Measurements from ENCODE around the gene RABGAP1.

The RABGAP1 gene

DNA sequence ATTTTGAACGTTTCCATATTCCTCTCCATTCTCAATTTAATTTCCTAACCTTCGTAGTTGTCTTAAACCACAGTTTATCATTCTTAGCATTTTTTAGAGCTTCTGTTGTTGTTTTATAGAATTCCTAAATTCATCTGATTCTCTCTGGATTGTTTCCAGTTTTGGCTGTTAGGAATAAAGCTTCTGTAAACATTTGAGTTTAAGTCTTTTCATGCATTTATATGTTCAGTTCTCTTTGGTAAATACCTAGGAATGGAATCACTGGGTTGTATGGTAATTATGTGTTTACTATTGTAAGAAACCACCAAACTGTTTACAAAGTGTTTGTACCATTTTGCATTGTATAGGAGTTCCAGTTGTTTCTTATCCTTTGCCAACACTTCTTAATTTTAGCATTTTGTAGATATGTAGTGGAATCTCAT, 122.4 kb downstream of the RABGAP1 start:
- Histone ChIP-seq H3K27me3 (ENCODE audit: control insufficient read depth, insufficient read depth, low read length) (no peaks in the 10 kb centered on the region), H3K9me3 (ENCODE audit: control insufficient read depth, low read length) (no peaks in the 10 kb centered on the region), H3K4me3 (ENCODE audit: low read length) (no peak overlapping the region), H3K4me1 (ENCODE audit: control insufficient read depth, insufficient read depth, low read length) (no peaks in the 10 kb centered on the region), H3K9ac (ENCODE audit: low read length) (no peak overlapping the region), H3K36me3 (ENCODE audit: control insufficient read depth, insufficient read depth, low read length) (no peaks in the 10 kb centered on the region)

DNA sequence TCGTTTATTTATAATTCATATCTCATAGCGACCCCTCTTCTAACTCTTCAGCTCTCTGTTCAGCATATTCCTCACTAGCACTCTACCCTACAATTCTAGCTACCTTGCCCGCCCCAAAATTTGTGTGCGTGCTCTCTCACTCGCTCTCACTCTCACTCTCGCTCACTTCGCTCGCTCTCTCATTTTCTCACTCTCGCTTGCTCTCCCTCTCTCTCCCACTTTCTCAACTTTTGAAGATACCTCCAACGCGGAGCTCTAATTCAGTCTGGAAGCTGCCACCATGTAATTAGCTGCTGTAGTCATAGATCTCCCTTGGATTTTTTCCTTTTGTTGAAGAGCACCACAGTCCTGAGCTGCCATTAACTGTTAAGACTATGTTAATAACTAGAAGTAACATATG, 123.1 kb downstream of the RABGAP1 start:
- no peak overlapping the region for H3K9ac ChIP-seq (ENCODE audit: low read length)
- H3K4me1 ChIP-seq (ENCODE audit: control insufficient read depth, insufficient read depth, low read length): no peaks in the 10 kb centered on the region
- H3K36me3 ChIP-seq (ENCODE audit: control insufficient read depth, insufficient read depth, low read length): no peaks in the 10 kb centered on the region

DNA sequence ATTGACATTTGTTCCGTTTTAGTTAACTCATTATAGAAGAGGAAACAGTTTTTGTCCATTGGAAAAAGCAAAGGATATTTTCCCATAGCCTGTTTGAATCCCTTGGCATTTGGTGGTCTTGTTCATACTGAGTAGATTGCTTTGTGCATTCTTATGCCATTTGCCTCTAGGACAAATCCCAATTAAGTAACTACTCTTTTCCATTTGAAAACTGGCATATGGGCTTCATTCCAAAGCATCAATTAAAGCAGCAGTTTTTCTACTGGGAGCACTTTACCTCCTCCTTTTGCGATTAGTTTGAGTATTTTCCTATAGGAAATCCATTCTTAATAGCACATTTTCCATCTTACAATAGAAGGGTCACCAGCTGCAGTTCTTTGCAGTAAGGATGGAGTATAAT, 123.9 kb downstream of the RABGAP1 start:
- Histone ChIP-seq H3K27me3 (ENCODE audit: control insufficient read depth, insufficient read depth, low read length) (no peaks in the 10 kb centered on the region), H3K4me1 (ENCODE audit: control insufficient read depth, insufficient read depth, low read length) (no peaks in the 10 kb centered on the region), H3K9ac (ENCODE audit: low read length) (no peak overlapping the region), H3K36me3 (ENCODE audit: control insufficient read depth, insufficient read depth, low read length) (no peaks in the 10 kb centered on the region), H3K4me3 (ENCODE audit: low read length) (no peak overlapping the region), H3K9me3 (ENCODE audit: control insufficient read depth, low read length) (no peaks in the 10 kb centered on the region)

More for the DNA sequence above, 123.1 kb downstream of the RABGAP1 start:
- Histone ChIP-seq H3K9me3 (ENCODE audit: control insufficient read depth, low read length) (no peaks in the 10 kb centered on the region), H3K4me3 (ENCODE audit: low read length) (no peak overlapping the region), H3K27me3 (ENCODE audit: control insufficient read depth, insufficient read depth, low read length) (no peaks in the 10 kb centered on the region)

DNA sequence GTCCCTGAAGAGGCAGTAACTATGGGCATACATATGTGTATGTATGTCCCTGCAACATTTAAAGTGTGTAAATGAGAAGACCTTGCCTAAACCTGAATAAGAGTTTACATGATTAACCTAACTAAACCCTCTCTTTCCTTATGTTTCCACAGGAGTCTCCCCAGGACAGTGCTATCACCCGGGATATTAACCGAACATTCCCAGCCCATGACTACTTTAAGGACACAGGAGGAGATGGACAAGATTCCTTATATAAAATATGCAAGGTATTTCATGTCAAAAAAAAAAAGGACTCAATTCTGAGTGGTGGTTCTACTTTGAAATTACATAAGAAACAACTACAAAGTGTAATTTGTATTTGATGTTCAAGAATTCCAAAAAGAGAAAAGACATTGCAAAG, 124.4 kb downstream of the RABGAP1 start:
- no peak overlapping the region for H3K9ac ChIP-seq (ENCODE audit: low read length)
- H3K4me1 ChIP-seq (ENCODE audit: control insufficient read depth, insufficient read depth, low read length): no peaks in the 10 kb centered on the region
- no peak overlapping the region for H3K4me3 ChIP-seq (ENCODE audit: low read length)
- no peaks in the 10 kb centered on the region for H3K9me3 ChIP-seq (ENCODE audit: control insufficient read depth, low read length)
- no peaks in the 10 kb centered on the region for H3K36me3 ChIP-seq (ENCODE audit: control insufficient read depth, insufficient read depth, low read length)
- no peaks in the 10 kb centered on the region for H3K27me3 ChIP-seq (ENCODE audit: control insufficient read depth, insufficient read depth, low read length)

DNA sequence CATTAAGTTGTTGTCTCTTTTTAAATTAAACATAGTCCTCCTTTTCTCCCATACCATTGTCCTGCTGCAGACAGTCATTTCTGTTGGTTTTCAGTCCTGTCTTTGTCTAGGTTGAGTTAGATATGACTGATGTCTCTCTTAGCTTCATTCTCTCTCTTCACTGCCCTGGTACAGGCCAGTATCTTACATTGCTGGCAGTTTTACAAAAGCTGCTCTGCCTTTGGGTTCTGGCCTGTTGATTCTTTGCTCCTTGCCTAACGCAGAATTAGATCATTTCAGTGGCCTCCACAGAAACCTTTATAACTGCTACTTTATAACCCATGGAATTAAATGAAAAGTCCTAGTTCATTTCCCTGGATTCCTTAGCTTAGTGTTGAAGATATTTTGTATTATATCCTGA, 126.3 kb downstream of the RABGAP1 start:
- Histone ChIP-seq H3K4me1 (ENCODE audit: control insufficient read depth, insufficient read depth, low read length) (no peaks in the 10 kb centered on the region), H3K36me3 (ENCODE audit: control insufficient read depth, insufficient read depth, low read length) (no peaks in the 10 kb centered on the region), H3K27me3 (ENCODE audit: control insufficient read depth, insufficient read depth, low read length) (no peaks in the 10 kb centered on the region), H3K9me3 (ENCODE audit: control insufficient read depth, low read length) (no peaks in the 10 kb centered on the region), H3K9ac (ENCODE audit: low read length) (no peak overlapping the region), H3K4me3 (ENCODE audit: low read length) (no peak overlapping the region)

DNA sequence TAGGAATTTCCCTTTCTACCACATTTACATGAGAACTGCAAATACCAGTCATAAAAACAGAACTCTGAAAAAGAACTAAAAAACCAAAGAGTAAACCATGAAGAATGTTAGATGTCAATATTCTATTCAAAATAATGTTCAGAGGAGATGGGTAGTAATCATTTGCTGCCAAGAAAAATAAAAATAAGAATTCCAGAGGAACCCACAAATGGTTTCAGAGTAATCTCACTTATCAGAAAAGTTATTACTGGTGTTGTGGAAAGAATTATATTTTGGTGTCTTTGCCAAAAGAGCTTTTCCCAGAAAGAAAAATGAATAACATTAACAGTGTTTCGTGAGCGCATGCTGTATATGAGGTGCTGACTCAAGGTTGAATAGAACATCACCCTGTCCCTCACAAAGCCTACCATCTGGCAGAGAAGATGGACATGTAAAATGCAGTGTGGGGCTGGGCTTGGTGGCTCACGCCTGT, 128.2 kb downstream of the RABGAP1 start:
- no peaks in the 10 kb centered on the region for H3K4me1 ChIP-seq (ENCODE audit: control insufficient read depth, insufficient read depth, low read length)
- H3K4me3 ChIP-seq (ENCODE audit: low read length): no peak overlapping the region
- no peak overlapping the region for H3K9ac ChIP-seq (ENCODE audit: low read length)
- no peaks in the 10 kb centered on the region for H3K36me3 ChIP-seq (ENCODE audit: control insufficient read depth, insufficient read depth, low read length)
- H3K27me3 ChIP-seq (ENCODE audit: control insufficient read depth, insufficient read depth, low read length): no peaks in the 10 kb centered on the region
- H3K9me3 ChIP-seq (ENCODE audit: control insufficient read depth, low read length): no peaks in the 10 kb centered on the region

DNA sequence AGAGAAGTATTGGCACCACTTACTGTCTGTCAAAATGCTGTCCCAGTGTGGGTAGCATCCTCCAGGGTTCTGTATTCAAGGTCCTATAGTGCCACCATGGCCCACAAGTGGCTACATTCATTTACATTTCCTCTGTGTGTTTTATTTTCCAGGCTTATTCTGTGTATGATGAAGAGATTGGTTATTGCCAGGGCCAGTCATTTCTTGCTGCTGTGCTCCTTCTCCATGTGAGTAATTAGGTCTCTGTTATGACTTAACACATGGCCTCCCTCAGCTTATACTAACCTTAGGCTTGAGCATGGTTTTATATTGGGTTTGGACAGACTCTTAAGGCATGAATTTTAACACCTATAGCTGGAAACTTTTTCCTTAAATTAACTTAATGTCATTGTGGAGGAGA, 129.4 kb downstream of the RABGAP1 start:
- Histone ChIP-seq H3K4me1 (ENCODE audit: control insufficient read depth, insufficient read depth, low read length) (no peaks in the 10 kb centered on the region), H3K27me3 (ENCODE audit: control insufficient read depth, insufficient read depth, low read length) (no peaks in the 10 kb centered on the region), H3K36me3 (ENCODE audit: control insufficient read depth, insufficient read depth, low read length) (no peaks in the 10 kb centered on the region), H3K4me3 (ENCODE audit: low read length) (no peak overlapping the region), H3K9me3 (ENCODE audit: control insufficient read depth, low read length) (no peaks in the 10 kb centered on the region), H3K9ac (ENCODE audit: low read length) (no peak overlapping the region)

DNA sequence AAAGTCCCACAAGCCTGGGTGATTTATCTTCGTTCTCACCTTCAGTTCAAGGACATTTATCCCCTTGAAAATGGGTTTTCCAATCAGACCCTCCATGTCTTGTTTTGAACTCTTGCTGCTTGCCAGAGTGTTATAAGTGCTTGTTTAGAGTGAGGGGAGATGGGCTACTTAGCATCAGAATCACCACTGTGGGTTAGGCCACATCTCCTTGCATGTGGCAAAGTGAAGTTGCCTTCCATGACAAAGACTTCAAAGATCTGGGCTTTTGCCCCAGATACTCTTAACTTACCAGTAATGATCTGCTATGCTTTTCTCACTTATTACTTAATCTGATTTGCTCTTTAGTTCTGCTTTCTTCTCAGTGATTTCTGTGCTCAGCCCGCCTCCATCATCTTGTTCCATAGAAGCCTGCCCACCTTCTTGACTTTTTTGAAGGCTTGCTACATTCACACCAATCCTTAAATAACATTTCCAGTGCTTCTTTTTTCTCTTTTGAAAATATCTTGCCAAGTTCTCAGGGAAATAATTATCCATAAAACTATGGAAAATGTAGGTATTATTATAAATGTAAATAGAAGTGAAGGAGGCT, 131.7 kb downstream of the RABGAP1 start:
- H3K4me3 ChIP-seq (ENCODE audit: low read length): no peak overlapping the region
- no peaks in the 10 kb centered on the region for H3K9me3 ChIP-seq (ENCODE audit: control insufficient read depth, low read length)
- no peaks in the 10 kb centered on the region for H3K36me3 ChIP-seq (ENCODE audit: control insufficient read depth, insufficient read depth, low read length)
- no peaks in the 10 kb centered on the region for H3K4me1 ChIP-seq (ENCODE audit: control insufficient read depth, insufficient read depth, low read length)
- no peaks in the 10 kb centered on the region for H3K27me3 ChIP-seq (ENCODE audit: control insufficient read depth, insufficient read depth, low read length)
- H3K9ac ChIP-seq (ENCODE audit: low read length): no peak overlapping the region

DNA sequence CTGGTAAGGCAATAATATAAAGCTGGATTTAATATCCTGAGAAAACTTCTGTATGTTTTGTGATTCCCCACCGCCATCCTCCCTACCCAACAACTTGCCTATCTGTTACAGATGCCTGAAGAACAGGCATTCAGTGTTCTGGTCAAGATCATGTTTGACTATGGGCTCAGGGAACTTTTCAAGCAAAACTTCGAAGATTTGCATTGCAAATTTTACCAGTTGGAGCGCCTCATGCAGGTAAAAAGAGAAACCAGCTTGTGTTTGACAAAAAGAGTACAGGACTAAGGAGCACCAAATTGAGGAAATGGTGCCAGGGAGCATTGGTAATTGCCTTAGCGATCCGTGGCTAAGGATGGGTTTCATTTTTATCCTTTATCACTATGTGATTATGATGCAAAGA, 132.6 kb downstream of the RABGAP1 start:
- Histone ChIP-seq H3K4me3 (ENCODE audit: low read length) (no peak overlapping the region), H3K36me3 (ENCODE audit: control insufficient read depth, insufficient read depth, low read length) (no peaks in the 10 kb centered on the region), H3K4me1 (ENCODE audit: control insufficient read depth, insufficient read depth, low read length) (no peaks in the 10 kb centered on the region), H3K9me3 (ENCODE audit: control insufficient read depth, low read length) (no peaks in the 10 kb centered on the region), H3K9ac (ENCODE audit: low read length) (no peak overlapping the region), H3K27me3 (ENCODE audit: control insufficient read depth, insufficient read depth, low read length) (no peaks in the 10 kb centered on the region)

DNA sequence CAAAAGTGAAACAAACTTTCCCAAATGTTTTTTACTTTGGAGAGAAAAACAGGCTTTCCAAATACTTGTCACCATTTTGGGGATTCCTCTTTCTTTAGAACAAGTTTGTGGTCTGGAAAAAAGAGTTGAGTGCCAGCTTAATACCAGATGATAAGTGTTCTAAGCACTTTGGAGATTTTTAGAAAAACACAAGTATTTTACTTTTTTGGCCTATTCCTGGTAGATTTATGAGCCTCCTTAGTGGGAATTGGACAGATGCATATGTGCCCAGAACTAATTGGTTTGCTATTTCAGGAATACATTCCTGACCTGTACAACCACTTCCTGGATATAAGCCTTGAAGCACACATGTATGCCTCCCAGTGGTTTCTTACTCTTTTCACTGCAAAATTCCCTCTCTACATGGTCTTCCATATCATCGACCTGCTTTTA, 133.2 kb downstream of the RABGAP1 start:
- H3K36me3 ChIP-seq (ENCODE audit: control insufficient read depth, insufficient read depth, low read length): no peaks in the 10 kb centered on the region
- no peak overlapping the region for H3K4me3 ChIP-seq (ENCODE audit: low read length)
- no peak overlapping the region for H3K9ac ChIP-seq (ENCODE audit: low read length)

DNA sequence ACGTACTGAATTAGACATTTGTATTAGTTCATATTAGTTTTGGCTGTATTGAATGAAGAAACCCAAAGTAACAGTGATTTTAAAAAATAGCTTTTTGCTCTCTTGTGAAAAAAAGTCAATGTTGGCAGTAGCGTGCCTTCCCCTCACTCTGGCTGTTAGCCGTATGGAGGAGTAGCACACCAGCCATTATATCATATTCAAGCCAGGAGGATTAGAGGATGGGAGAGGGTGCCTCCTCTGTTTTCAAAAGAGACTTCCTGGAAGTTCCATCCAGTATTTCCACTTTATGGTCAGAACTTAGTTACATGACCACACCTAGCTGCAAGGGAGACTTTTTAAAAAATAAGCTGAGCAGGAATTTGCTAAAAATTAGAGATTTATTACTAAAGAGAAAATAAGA, 133.8 kb downstream of the RABGAP1 start:
- H3K36me3 ChIP-seq (ENCODE audit: control insufficient read depth, insufficient read depth, low read length): no peaks in the 10 kb centered on the region
- H3K4me1 ChIP-seq (ENCODE audit: control insufficient read depth, insufficient read depth, low read length): no peaks in the 10 kb centered on the region
- no peaks in the 10 kb centered on the region for H3K9me3 ChIP-seq (ENCODE audit: control insufficient read depth, low read length)
- H3K27me3 ChIP-seq (ENCODE audit: control insufficient read depth, insufficient read depth, low read length): no peaks in the 10 kb centered on the region
- H3K4me3 ChIP-seq (ENCODE audit: low read length): no peak overlapping the region
- no peak overlapping the region for H3K9ac ChIP-seq (ENCODE audit: low read length)

More for the DNA sequence above, 133.2 kb downstream of the RABGAP1 start:
- Histone ChIP-seq H3K4me1 (ENCODE audit: control insufficient read depth, insufficient read depth, low read length) (no peaks in the 10 kb centered on the region), H3K9me3 (ENCODE audit: control insufficient read depth, low read length) (no peaks in the 10 kb centered on the region), H3K27me3 (ENCODE audit: control insufficient read depth, insufficient read depth, low read length) (no peaks in the 10 kb centered on the region)

DNA sequence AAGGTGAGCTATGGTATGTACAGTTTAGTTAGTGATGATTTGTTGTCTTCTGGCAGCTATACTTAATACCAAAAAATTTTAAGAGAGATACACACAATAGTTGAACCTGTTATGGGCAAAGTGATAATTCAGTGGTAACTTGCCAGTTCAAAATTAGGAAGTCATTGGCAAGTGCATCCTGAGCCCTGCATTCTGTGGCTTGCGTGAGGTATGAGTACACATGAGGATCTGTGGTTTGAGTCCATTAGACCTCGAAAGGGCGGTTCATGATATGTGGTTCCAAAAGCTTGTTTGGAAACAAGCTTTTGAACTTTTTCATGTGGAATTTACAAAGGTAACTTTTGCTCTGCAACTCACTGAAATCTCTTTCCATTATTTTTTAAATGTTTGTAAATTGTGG, 139.6 kb downstream of the RABGAP1 start:
- H3K36me3 ChIP-seq (ENCODE audit: control insufficient read depth, insufficient read depth, low read length): no peaks in the 10 kb centered on the region
- H3K9ac ChIP-seq (ENCODE audit: low read length): no peak overlapping the region
- no peaks in the 10 kb centered on the region for H3K4me1 ChIP-seq (ENCODE audit: control insufficient read depth, insufficient read depth, low read length)
- no peaks in the 10 kb centered on the region for H3K27me3 ChIP-seq (ENCODE audit: control insufficient read depth, insufficient read depth, low read length)
- no peak overlapping the region for H3K4me3 ChIP-seq (ENCODE audit: low read length)
- no peaks in the 10 kb centered on the region for H3K9me3 ChIP-seq (ENCODE audit: control insufficient read depth, low read length)

DNA sequence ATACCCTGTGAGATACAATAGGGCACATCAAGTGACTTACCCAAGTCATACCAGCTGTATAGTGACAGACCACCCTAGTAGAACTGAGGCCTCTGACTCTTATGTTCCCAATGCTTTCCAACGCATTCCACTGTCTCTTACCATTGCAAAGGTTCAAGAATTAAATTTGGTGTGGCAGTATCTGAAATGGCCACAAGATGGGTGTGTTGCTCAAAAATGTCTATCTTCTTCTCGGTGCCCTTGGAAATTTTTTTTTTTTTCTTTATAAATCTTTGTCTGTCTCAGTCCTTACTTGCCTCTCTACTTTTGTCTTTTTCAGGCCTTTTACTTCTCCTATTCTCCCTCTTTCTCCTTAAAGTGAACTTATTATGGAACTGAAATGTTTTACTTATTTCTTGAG, 141.0 kb downstream of the RABGAP1 start:
- no peaks in the 10 kb centered on the region for H3K9me3 ChIP-seq (ENCODE audit: control insufficient read depth, low read length)
- no peaks in the 10 kb centered on the region for H3K27me3 ChIP-seq (ENCODE audit: control insufficient read depth, insufficient read depth, low read length)
- no peak overlapping the region for H3K9ac ChIP-seq (ENCODE audit: low read length)
- H3K36me3 ChIP-seq (ENCODE audit: control insufficient read depth, insufficient read depth, low read length): no peaks in the 10 kb centered on the region
- no peak overlapping the region for H3K4me3 ChIP-seq (ENCODE audit: low read length)
- H3K4me1 ChIP-seq (ENCODE audit: control insufficient read depth, insufficient read depth, low read length): no peaks in the 10 kb centered on the region
